ENCODE data around the gene FRY.

Gene FRY

DNA sequence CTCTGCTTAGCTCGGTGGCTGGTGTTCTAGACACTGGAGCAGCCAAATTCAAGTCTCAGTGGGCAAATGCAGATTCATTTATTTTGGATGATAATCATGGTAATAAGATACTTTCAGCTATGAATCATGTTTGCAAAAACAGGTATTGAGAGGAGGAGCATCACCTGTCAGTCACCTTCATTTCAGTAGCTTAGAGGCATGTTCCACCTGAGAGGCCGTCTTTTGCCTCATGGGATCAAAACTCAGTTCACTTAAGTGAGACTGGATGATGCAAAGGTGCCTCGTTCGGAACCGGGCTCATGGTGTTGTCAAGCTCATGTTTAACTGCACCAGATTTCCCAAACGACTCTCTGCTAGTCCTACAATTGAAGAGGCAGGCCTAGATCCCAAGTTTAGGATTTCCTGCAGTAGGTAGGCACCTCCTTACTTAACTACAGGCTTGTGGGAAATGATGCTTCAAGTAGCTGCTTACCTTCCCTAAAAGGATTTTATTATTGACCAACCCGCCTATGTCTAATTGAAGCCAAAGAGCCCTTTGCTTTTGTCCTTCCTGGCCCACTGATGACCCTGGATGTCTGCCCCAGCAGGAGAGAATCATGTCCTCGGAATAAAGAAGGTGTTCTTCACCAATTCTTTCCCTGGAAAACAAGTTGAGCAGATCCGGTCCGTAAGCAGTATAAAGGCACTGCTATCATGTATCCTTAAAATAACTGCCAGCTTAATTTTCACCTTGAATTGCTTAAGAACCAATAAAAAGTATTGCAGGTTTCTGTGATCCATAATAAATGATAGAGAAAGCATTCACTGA is 223.5 kb downstream of the FRY start:
- CTCF ChIA-PET: interaction anchor here (1.3 to 1.6 kb wide), 2 partner anchors 8 to 13 kb away, joined by 5 to 6 read pairs; no protein-coding TSS in a partner anchor
- no peak for DNase-seq (ENCODE audit: extremely low spot score)
- no peak for TF ChIP-seq ELF4 (IDR thresholded peaks at IDR 0.05)
- no peak for TF ChIP-seq FOXA1 (IDR thresholded peaks at IDR 0.05)
- TF ChIP-seq NFRKB (IDR thresholded peaks at IDR 0.05): no peak
- TF ChIP-seq, protein P1, sequence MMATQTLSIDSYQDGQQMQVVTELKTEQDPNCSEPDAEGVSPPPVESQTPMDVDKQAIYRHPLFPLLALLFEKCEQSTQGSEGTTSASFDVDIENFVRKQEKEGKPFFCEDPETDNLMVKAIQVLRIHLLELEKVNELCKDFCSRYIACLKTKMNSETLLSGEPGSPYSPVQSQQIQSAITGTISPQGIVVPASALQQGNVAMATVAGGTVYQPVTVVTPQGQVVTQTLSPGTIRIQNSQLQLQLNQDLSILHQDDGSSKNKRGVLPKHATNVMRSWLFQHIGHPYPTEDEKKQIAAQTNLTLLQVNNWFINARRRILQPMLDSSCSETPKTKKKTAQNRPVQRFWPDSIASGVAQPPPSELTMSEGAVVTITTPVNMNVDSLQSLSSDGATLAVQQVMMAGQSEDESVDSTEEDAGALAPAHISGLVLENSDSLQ (IDR thresholded peaks at IDR 0.05): no peak
- TF ChIP-seq FOXM1 (IDR thresholded peaks at IDR 0.05; ENCODE audit: borderline replicate concordance): no peak
- no peak for TF ChIP-seq BHLHE40 (IDR thresholded peaks at IDR 0.05; ENCODE audit: borderline replicate concordance)
- TF ChIP-seq SUZ12 (IDR thresholded peaks at IDR 0.05): no peak
- no peak for TF ChIP-seq CTBP1 (IDR thresholded peaks at IDR 0.05; ENCODE audit: borderline replicate concordance)
- TF ChIP-seq ARNT (IDR thresholded peaks at IDR 0.05): no peak
- no peak for TF ChIP-seq HDGF (IDR thresholded peaks at IDR 0.05; ENCODE audit: borderline replicate concordance)
- TF ChIP-seq SP1 (IDR thresholded peaks at IDR 0.05): no peak
- no peak for TF ChIP-seq L3MBTL2 (conservative IDR thresholded peaks at IDR 0.05)
- TF ChIP-seq TARDBP (IDR thresholded peaks at IDR 0.05): no peak
- POLR2A ChIA-PET: interaction anchor here (1.2 kb wide), 1 partner anchor 60 kb away, joined by 5 read pairs; the partner anchor contains the start of genes BRCA2 and ZAR1L

DNA sequence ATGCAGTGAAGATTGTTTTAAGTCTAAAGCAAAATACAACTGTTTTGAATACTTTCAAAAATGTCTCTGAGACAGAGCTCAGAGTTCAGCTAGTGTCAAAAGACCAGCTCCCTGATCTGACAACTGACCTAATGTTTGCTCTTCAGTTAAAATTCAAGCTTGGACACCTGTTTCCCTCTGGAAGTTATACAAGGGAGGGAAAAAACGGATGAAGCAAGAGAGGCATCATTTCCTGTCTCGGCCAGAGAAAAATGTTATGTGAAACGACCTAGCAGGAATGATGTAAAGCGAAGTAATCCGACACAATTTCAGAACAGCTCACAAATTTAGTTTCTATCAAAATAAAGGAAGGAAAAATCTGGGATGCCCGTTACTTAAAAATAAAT is 224.1 kb downstream of the FRY start:
- POLR2A ChIA-PET: interaction anchor here (1.2 kb wide), 1 partner anchor 59 kb away, joined by 5 read pairs; the partner anchor contains the start of genes BRCA2 and ZAR1L
- DNase-seq (ENCODE audit: extremely low spot score): no peak
- CTCF ChIA-PET: interaction anchor here (1.3 kb wide), 1 partner anchor 9 kb away, joined by 6 read pairs; no protein-coding TSS in a partner anchor
- TF ChIP-seq ELF4 (IDR thresholded peaks at IDR 0.05) (no peak), HDGF (IDR thresholded peaks at IDR 0.05; ENCODE audit: borderline replicate concordance) (no peak), FOXA1 (IDR thresholded peaks at IDR 0.05) (no peak), NFRKB (IDR thresholded peaks at IDR 0.05) (no peak), CTBP1 (IDR thresholded peaks at IDR 0.05; ENCODE audit: borderline replicate concordance) (no peak), FOXM1 (IDR thresholded peaks at IDR 0.05; ENCODE audit: borderline replicate concordance) (no peak), LEF1 (IDR thresholded peaks at IDR 0.05; ENCODE audit: borderline replicate concordance) (no peak), FOXK2 (IDR thresholded peaks at IDR 0.05) (no peak), SUZ12 (IDR thresholded peaks at IDR 0.05) (no peak)
- TF ChIP-seq, protein P1 (IDR thresholded peaks at IDR 0.05): no peak

DNA sequence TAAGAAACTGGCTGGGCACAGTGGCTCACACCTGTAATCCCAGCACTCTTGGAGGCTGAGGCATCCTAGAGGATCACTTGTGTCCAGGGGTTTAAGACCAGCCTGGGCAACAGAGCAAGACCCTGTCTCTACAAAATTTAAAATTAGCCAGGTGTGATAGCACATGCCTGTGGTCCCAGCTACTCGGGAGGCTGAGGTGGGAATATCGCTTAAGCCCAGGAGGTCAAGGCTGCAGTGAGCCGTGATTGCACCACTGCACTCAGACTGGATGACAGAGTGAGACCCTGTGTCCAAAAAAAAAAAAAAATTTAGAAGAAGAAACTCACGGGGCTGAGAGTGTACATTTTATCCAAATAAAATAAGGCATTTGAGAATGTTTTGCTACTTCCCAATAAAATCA is 224.7 kb downstream of the FRY start:
- ChIA-PET CTCF (no interaction called here), POLR2A (interaction anchor here (1.2 kb wide), 1 partner anchor 59 kb away, joined by 5 read pairs; the partner anchor contains the start of genes BRCA2 and ZAR1L)
- no peak for DNase-seq (ENCODE audit: extremely low spot score)
- TF ChIP-seq BHLHE40 (IDR thresholded peaks at IDR 0.05; ENCODE audit: borderline replicate concordance) (no peak), LEF1 (IDR thresholded peaks at IDR 0.05; ENCODE audit: borderline replicate concordance) (no peak), CTBP1 (IDR thresholded peaks at IDR 0.05; ENCODE audit: borderline replicate concordance) (no peak), HDGF (IDR thresholded peaks at IDR 0.05; ENCODE audit: borderline replicate concordance) (no peak), FOXM1 (IDR thresholded peaks at IDR 0.05; ENCODE audit: borderline replicate concordance) (no peak)

DNA sequence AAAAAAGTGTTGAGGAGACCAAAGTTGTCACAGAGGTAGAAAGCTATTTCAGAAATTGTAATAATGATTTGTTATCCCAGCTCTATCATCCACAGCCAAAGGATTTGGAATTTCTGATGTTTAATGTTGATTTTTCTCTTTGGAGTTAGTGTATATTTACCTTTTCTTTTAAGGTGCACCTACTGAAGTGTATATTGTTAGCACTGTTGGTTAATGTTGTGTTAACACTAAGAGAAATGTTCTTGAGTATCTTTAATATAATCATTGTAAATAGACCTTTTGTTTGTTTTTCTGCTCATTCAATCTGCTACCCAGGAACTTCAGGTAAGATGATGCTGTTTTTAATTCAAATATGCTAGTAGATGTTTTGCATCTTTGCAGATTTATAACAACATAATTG is 226.1 kb downstream of the FRY start:
- no peak for TF ChIP-seq HDGF (IDR thresholded peaks at IDR 0.05; ENCODE audit: borderline replicate concordance)
- no peak for TF ChIP-seq ZNF384 (IDR thresholded peaks at IDR 0.05)
- ChIA-PET POLR2A (no interaction called here), CTCF (no interaction called here)
- DNase-seq (ENCODE audit: extremely low spot score): no peak

DNA sequence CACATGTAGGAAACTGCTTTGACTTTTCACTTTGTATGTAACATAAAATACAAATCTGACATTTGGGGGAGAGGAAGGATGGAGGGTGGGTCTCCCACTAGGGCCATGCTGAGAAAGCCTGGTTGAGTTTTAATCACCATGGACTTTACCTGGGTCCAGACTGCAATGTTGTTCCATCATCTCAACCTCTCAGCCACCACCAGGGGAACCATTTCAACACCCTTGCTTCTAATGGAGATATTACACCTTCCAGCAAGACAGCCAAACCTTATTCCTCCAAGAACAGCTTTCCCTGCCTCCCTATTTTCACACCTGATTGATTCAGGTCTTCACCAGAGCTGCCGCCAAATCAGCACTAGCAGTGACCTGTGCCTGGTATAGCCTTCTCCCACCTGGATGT is 227.5 kb downstream of the FRY start:
- DNase-seq (ENCODE audit: extremely low spot score): peak; percentile 19
- TF ChIP-seq FOXA1 (IDR thresholded peaks at IDR 0.05): no peak
- TF ChIP-seq L3MBTL2 (conservative IDR thresholded peaks at IDR 0.05): no peak
- TF ChIP-seq ARNT (IDR thresholded peaks at IDR 0.05): no peak
- no peak for TF ChIP-seq CTBP1 (IDR thresholded peaks at IDR 0.05; ENCODE audit: borderline replicate concordance)
- no peak for TF ChIP-seq NFRKB (IDR thresholded peaks at IDR 0.05)
- no peak for TF ChIP-seq ELF4 (IDR thresholded peaks at IDR 0.05)
- TF ChIP-seq BHLHE40 (IDR thresholded peaks at IDR 0.05; ENCODE audit: borderline replicate concordance): no peak
- TF ChIP-seq, protein P1 (IDR thresholded peaks at IDR 0.05): no peak
- CTCF ChIA-PET: interaction anchor here (0.8 kb wide), 1 partner anchor 12 kb away, joined by 3 read pairs; no protein-coding TSS in a partner anchor
- POLR2A ChIA-PET: no interaction called here

DNA sequence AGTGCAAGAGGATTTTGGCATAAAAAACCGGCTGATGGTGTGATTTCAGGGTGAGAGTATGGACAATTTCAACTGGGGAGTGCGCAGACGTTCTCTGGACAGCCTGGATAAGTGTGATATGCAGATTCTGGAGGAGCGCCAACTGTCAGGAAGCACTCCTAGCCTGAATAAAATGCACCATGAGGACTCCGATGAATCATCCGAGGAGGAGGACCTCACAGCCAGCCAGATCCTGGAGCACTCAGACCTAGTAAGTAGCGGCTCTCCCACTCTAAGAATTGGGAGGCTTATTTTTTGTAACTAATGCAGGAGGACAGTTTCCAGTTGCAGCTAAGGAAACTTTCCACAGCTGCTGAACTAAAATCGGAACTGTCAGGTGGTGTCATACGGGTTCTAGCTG is 230.0 kb downstream of the FRY start:
- no peak for TF ChIP-seq HDGF (IDR thresholded peaks at IDR 0.05; ENCODE audit: borderline replicate concordance)
- no peak for TF ChIP-seq LEF1 (IDR thresholded peaks at IDR 0.05; ENCODE audit: borderline replicate concordance)
- no peak for TF ChIP-seq L3MBTL2 (conservative IDR thresholded peaks at IDR 0.05)
- TF ChIP-seq FOXA1 (IDR thresholded peaks at IDR 0.05): no peak
- TF ChIP-seq BHLHE40 (IDR thresholded peaks at IDR 0.05; ENCODE audit: borderline replicate concordance): no peak
- no peak for TF ChIP-seq SP1 (IDR thresholded peaks at IDR 0.05)
- no peak for TF ChIP-seq TARDBP (IDR thresholded peaks at IDR 0.05)
- TF ChIP-seq FOXK2 (IDR thresholded peaks at IDR 0.05): no peak
- no peak for TF ChIP-seq SUZ12 (IDR thresholded peaks at IDR 0.05)
- no peak for DNase-seq (ENCODE audit: extremely low spot score)
- ChIA-PET CTCF (no interaction called here), POLR2A (interaction anchor here (1.5 kb wide), 1 partner anchor 53 kb away, joined by 5 read pairs; the partner anchor contains the start of genes BRCA2 and ZAR1L)
